K562 (cell line): Measurements from ENCODE around the gene CHTOP. TPM values are rescaled to one million over a fixed set of nuclear protein-coding genes. Genes with fewer than 3 reads are reported as not detected.

ENCODE experiments used
- AFF1 ChIP-seq, 2 experiments: fragments of 450-650 bp; IDR thresholded peaks; 2 replicates each; pipeline ENCODE4 v1.6.1; 2018; ENCODE audit warnings: mild to moderate bottlenecking in 2 of 2, low read depth in 1 of 2; ENCODE audit not compliant: partially characterized antibody in 2 of 2
- CSDE1 ChIP-seq, 2 experiments: fragments of 450-650 bp; IDR thresholded peaks; 2 replicates each; pipeline ENCODE4 v1.6.1; 2016; ENCODE audit warnings: mild to moderate bottlenecking in 1 of 2
- FOXP1 ChIP-seq: sonication (generic); formaldehyde crosslinking; IDR thresholded peaks from 2 replicates; pipeline ENCODE4 v1.8.0; 2022; ENCODE audit warnings: mild to moderate bottlenecking, missing genetic modification reagents
- HMGXB4 ChIP-seq: sonication (generic); formaldehyde crosslinking; IDR thresholded peaks from 2 replicates; pipeline ENCODE4 v1.8.1; 2023; ENCODE audit warnings: mild to moderate bottlenecking, missing genetic modification reagents
- HSF4 ChIP-seq: fragments of 250-450 bp; sonication (Bioruptor Pico); IDR thresholded peaks from 2 replicates; pipeline ENCODE4 v2.1.2; 2022; ENCODE audit warnings: mild to moderate bottlenecking, moderate library complexity, borderline replicate concordance
- JUND ChIP-seq, 2 experiments: IDR thresholded peaks; 2 replicates in 1 of 2; 3 replicates in 1 of 2; pipeline ENCODE4 v1.6.1; 2011; ENCODE audit warnings: borderline replicate concordance in 2 of 2, low read depth in 2 of 2, low read length in 2 of 2, improper control_type of control experiment in 1 of 2, missing biosample characterization in 1 of 2, missing genetic modification characterization in 1 of 2, missing genetic modification reagents in 1 of 2
- KDM2B ChIP-seq: fragments of 250-450 bp; sonication (Bioruptor Pico); IDR thresholded peaks from 2 replicates; pipeline ENCODE4 v1.8.0; 2021; ENCODE audit warnings: mild to moderate bottlenecking, moderate library complexity
- MIER1 ChIP-seq: fragments of 450-650 bp; IDR thresholded peaks from 2 replicates; pipeline ENCODE4 v1.6.1; 2016; ENCODE audit warnings: antibody characterized with exemption, mild to moderate bottlenecking, low read depth
- NFIC ChIP-seq: fragments of 450-650 bp; IDR thresholded peaks from 2 replicates; pipeline ENCODE4 v1.6.1; 2017; ENCODE audit warnings: mild to moderate bottlenecking, inconsistent platforms
- RBM17 ChIP-seq: fragments of 200-400 bp; formaldehyde crosslinking; IDR thresholded peaks from 2 replicates; pipeline ENCODE4 v1.6.1; 2017; ENCODE audit warnings: low read depth, mild to moderate bottlenecking, low read length, borderline replicate concordance
- RCOR1 ChIP-seq, 2 experiments: IDR thresholded peaks; 2 replicates each; pipeline ENCODE4 v1.6.1; 2012; ENCODE audit warnings: low read depth in 2 of 2, low read length in 2 of 2, borderline replicate concordance in 1 of 2, improper control_type of control experiment in 1 of 2
- SP1 ChIP-seq: sonication (generic); formaldehyde crosslinking; IDR thresholded peaks from 2 replicates; pipeline ENCODE4 v1.8.1; 2022; ENCODE audit warnings: mild to moderate bottlenecking, missing genetic modification reagents
- SRSF3 ChIP-seq: fragments of 200-400 bp; formaldehyde crosslinking; IDR thresholded peaks from 2 replicates; pipeline ENCODE4 v1.6.1; 2016; ENCODE audit warnings: mild to moderate bottlenecking, low read length, moderate library complexity; ENCODE audit not compliant: insufficient read depth
- TBP ChIP-seq: optimal IDR thresholded peaks from 2 replicates; pipeline ENCODE3; 2011; ENCODE audit warnings: low read depth, low read length, improper control_type of control experiment
- TSC22D4 ChIP-seq: fragments of 450-650 bp; IDR thresholded peaks from 2 replicates; pipeline ENCODE4 v1.6.1; 2016; ENCODE audit warnings: missing genetic modification characterization, missing biosample characterization, control low read depth
- ZFP30 ChIP-seq: fragments of 250-450 bp; sonication (Bioruptor Pico); IDR thresholded peaks from 2 replicates; pipeline ENCODE4 v1.8.0; 2022; ENCODE audit warnings: moderate library complexity, mild to moderate bottlenecking, inconsistent platforms, borderline replicate concordance
- polyA plus RNA-seq, 8 experiments: library from polyadenylated mRNA; depleted of rRNA in 4 of 8; stranded (reverse) in 5 of 8; unstranded in 3 of 8; fragments of >200 nt; fragmentation: Nextera tagmentation in 2 of 8; fragmentation: Illumina TruSeq in 1 of 8; extraction: Ambion mirVana in 2 of 8; extraction: Trizol in 1 of 8; gene quantifications; 2 replicates each; pipeline versions ENCODE4 v1.2.1 to v1.2.3, GENCODE V29; 2011 to 2014; ENCODE audit warnings: inconsistent platforms in 1 of 8, missing spikeins in 1 of 8
- total RNA-seq, 7 experiments: library from RNA; depleted of rRNA in 6 of 7; stranded (reverse); fragments of >200 nt in 6 of 7; fragmentation: Illumina TruSeq in 2 of 7; extraction: Trizol in 2 of 7; gene quantifications; 2 replicates each; pipeline versions ENCODE4 v1.2.1 to v1.2.3, GENCODE V29; 2011 to 2021; ENCODE audit warnings: low replicate concordance in 1 of 7
- TF ChIP-seq, protein P1 (sequence below): sonication (generic); formaldehyde crosslinking; IDR thresholded peaks from 2 replicates; pipeline ENCODE4 v1.8.1; 2022; ENCODE audit warnings: missing genetic modification reagents
- TF ChIP-seq, protein P2 (sequence below): fragments of 450-650 bp; formaldehyde crosslinking; IDR thresholded peaks from 2 replicates; pipeline ENCODE4 v1.4.0; 2022; ENCODE audit warnings: missing genetic modification characterization

Gene CHTOP
- total and polyA plus RNA-seq, 9 of the 15 experiments (the other 6 are each of a cell fraction or from before 2014, with no cell fraction given), result 10.2 to 91.8 (median 60.8) TPM

DNA sequence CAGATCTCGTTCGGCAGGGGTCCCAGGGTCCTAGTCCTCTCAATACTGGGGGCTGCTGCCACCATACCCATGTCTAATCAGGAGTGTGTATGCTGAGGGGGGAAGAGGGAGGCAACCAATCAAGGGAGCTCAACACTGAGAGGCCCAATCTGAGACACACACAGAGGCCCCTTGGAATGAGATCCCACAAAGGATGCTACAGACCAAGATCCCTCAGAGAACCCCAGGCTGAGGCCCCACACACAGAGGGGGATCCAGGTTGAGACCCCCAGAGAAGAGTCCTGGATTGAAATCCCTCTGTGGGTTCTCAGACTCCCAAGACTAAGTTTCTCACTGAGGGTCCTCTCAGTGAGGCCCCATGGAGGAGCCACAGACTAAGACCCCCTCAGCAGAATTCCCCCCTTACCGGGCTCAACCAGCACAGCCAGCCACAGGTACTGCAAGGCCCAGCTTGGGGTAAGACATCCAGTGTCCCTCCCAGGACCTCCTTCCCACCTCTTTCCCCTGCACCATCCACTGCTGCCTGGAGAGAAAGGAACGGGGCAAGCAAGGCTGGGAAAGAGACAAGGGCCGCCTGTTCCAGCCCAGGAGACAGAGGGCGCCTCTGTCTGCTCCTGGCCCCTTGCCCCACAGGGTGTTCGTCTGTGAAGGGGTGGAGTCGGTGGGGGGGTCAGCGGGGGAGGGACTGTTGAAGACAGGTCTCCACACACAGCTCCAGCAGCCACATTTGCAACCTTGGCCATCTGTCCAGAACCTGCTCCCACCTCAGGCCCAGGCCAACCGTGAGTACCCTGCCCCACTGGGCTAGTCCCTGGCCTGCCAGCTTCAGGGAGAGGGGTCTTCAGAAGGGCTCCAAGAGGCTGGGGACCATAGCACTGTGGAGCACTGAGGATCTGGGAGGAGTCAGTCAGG, 5.9 kb upstream of the CHTOP start, which contains the start of gene S100A1 (continued):
- TF ChIP-seq, protein P1, sequence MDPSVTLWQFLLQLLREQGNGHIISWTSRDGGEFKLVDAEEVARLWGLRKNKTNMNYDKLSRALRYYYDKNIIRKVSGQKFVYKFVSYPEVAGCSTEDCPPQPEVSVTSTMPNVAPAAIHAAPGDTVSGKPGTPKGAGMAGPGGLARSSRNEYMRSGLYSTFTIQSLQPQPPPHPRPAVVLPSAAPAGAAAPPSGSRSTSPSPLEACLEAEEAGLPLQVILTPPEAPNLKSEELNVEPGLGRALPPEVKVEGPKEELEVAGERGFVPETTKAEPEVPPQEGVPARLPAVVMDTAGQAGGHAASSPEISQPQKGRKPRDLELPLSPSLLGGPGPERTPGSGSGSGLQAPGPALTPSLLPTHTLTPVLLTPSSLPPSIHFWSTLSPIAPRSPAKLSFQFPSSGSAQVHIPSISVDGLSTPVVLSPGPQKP (CRISPR knock-in tag), result no peak
- TF ChIP-seq JUND (IDR thresholded peaks at IDR 0.05; ENCODE audit: borderline replicate concordance, low read depth, low read length), result 0 out of 2 replicates have a peak, but pooled peaks have one; percentile 4
- TF ChIP-seq JUND (tag; IDR thresholded peaks at IDR 0.05; ENCODE audit: borderline replicate concordance, low read depth, low read length), result no peak
- no peak for TF ChIP-seq SRSF3
- TF ChIP-seq HSF4 (CRISPR knock-in tag), result no peak
- TF ChIP-seq KDM2B, result no peak
- TF ChIP-seq MIER1, result no peak
- no peak for TF ChIP-seq RBM17
- no peak for TF ChIP-seq ZFP30
- TF ChIP-seq NFIC, result peak; percentile 58; the same call in 1 of the 2 replicates
- TF ChIP-seq SP1 (CRISPR knock-in tag), result no peak
- TF ChIP-seq RCOR1 (IDR thresholded peaks at IDR 0.05; ENCODE audit: borderline replicate concordance in 1 of 2, low read depth in 2 of 2, low read length in 2 of 2), result peak in 1 of 2 experiments; percentile 58; a peak in 1 of 4 replicates
- no peak for TF ChIP-seq AFF1 (IDR thresholded peaks at IDR 0.05; ENCODE audit: low read depth in 1 of 2, partially characterized antibody in 2 of 2)
- 0 out of 2 replicates have a peak, but pooled peaks have one; percentile 1 for TF ChIP-seq FOXP1 (CRISPR knock-in tag)
- TF ChIP-seq TSC22D4 (tag), result no peak
- TF ChIP-seq TBP, result no peak
- TF ChIP-seq CSDE1 (IDR thresholded peaks at IDR 0.05), result no peak
- TF ChIP-seq, protein P2, sequence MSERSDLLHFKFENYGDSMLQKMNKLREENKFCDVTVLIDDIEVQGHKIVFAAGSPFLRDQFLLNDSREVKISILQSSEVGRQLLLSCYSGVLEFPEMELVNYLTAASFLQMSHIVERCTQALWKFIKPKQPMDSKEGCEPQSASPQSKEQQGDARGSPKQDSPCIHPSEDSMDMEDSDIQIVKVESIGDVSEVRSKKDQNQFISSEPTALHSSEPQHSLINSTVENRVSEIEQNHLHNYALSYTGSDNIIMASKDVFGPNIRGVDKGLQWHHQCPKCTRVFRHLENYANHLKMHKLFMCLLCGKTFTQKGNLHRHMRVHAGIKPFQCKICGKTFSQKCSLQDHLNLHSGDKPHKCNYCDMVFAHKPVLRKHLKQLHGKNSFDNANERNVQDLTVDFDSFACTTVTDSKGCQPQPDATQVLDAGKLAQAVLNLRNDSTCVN (CRISPR knock-in tag), result no peak
- TF ChIP-seq HMGXB4, result 0 out of 2 replicates have a peak, but pooled peaks have one; percentile 9
